Measurements from ENCODE around the gene PI4KA.
"Not testable (repeated sequence)": the region's sequence is repeated elsewhere in the genome, so short reads cannot be mapped to it uniquely, and the experiment has no call there.

The PI4KA gene

GRCh38 chr22:20746431-20747189 lies 112.0 kb downstream of the PI4KA start:
- DNase-seq = no peak

GRCh38 chr22:20745119-20745518 lies 113.5 kb downstream of the PI4KA start:
- no peak for DNase-seq

- DNase-seq = no peak
These were observed 114.2 kb downstream of the PI4KA start for GRCh38 chr22:20744456-20744855.

- no peak for DNase-seq
These were observed 115.8 kb downstream of the PI4KA start for GRCh38 chr22:20742764-20743163.

- DNase-seq = peak; percentile 65
These were observed 116.7 kb downstream of the PI4KA start for GRCh38 chr22:20741634-20742581.

DNA sequence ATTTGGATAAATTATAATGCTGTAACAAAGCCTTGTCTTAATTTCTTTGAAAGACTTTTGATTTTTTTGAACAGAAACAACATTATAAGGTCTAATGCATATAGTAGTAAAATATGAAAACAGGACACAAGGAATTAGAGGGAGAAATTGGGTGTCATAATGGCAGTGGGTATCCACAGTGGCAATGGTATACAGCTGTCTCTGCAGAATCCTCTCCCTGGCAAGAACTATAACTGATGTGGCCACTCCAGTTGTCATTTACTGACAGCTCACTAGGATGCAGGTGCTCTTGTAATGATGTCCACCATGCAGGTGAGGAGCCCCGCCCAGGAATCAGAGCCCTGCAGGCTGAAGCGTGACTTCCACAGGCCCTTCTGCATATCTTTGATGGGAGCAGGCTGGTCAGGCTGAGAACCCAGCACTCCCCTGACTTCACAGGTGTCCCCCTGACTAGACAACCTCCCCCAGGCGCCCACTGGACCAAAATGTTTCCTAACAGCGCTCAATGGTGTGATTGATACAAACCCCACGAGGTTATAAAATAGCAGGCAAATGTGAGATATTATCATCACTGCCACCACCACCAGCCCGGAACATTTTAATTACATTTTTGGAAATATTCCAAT lies 117.5 kb downstream of the PI4KA start:
- DNase-seq = no peak

- peak; percentile 9 for DNase-seq
These were observed 118.2 kb downstream of the PI4KA start for GRCh38 chr22:20740222-20740951.

- no peak for DNase-seq
These were observed 120.1 kb downstream of the PI4KA start for GRCh38 chr22:20738394-20739089.

- not testable (repeated sequence) for DNase-seq
These were observed 121.7 kb downstream of the PI4KA start for GRCh38 chr22:20736891-20737290.

DNA sequence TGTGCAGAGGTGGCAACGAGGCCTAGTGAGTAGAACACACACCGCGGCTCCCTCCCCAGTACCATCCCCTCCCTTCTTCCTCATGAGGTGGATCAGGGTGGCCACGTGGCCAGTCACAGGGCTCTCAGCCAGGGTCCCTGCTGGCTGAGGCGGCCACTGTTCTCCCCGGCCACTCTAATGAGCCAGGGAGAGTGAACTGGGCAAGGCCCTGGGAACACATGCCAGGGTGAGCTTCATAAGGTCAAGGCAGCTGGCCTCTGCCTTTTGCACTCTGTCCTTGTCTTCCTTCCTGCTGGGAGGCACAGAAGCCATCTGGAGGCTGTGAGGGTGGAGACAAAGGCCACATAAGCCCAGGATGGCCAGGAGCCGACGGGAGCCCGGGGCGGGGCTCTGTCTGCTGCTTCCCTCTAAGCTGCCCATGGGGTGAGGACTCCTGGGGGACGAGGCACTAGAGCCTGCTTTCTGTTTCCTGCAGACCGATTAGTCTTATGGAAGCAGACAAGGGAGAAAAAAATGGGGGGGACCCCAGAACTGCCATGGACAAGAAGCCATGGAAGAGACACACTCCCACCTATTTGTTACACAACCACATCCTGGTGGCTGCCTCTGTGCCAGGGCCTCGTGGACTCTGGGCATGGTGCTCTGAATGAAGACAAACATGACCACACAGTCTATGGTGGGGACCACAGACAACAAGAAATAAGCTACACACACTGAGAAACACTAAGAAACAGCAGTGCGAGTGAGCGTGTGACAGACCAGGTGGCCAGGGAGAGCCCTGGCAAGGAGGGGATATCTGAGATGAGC lies 123.1 kb downstream of the PI4KA start:
- not testable (repeated sequence) for DNase-seq

DNA sequence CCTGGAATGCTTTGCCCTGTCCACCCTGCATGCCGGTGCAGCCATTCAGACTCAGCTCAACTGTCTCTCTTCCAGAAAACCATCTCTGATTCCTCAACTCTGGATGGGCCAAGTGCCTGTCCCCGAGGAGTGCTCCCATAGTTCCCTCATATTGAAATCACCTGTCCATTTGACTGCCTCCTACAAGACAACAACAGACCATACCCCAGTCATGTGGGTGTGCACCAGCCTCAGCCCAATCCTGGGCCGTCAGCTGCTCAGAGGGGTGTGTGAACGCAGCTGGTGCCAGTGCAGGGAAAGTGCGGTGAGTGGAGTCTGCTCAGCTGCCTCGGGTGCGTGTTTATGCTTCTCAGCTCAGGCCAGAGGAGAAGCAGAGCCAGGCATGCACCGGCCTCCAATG lies 126.2 kb downstream of the PI4KA start:
- not testable (repeated sequence) for DNase-seq

- no peak for DNase-seq
These were observed 129.4 kb downstream of the PI4KA start for GRCh38 chr22:20729194-20729593.

DNA sequence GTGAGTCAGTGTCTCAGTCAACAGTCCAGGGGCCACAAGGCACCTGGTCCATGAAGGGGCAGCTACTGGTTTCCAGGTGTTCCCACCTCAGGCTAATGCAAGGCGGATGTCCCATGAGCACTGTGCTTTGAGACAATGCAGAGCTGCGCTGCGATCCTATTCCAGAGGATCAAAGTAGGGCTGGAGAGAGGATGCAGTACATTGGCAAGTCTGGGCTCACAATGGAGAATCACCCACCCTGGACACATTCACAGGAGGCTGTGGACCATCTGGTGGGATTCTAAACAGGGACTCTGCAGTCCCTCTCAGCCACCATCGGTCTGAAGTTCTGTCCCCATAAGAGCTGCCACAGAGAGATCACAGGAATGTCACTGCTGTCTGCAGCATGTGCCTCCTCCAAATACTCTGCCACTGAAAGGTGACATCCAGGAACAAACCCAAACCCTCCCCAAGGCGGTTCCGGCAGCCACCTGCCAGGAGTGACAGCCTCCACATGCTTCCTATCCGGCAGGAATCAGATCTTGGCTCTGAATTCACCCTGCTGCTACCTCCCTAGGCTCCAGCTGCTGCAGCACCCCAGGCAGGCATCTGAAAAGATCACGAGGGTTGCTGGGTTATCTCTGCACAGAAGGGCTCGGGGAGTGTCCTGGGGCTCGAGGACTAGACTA lies 130.0 kb downstream of the PI4KA start:
- DNase-seq = peak; percentile 30

GRCh38 chr22:20727118-20728015 lies 131.2 kb downstream of the PI4KA start:
- no peak for DNase-seq

DNA sequence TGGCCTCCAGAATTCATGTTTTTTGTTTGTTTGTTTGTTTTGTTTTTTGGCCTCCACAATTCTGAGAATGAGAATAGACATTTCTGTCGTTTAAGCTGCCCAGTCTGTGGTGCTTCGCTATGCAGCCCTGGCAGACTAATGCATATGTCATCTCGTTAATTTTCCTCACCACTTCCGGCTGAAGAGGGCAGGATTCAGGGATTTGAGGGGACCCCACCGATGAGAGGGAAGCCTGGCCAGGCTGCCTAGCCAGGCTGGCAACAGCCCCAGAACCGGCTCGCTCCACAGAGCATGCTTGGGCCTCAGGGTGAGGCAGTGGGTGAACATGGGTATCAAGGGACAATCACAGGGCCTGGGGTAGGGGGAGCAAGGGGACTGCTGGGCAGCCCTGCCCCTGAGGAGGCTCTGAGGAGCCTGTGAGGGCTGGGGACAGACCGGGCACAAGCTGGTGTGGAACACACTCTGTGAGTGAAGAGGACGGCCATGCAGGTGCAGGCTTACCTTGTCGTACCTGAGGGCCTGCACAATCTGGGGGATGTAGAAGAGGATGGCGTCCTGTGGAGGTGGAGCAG lies 132.5 kb downstream of the PI4KA start:
- DNase-seq = no peak

DNA sequence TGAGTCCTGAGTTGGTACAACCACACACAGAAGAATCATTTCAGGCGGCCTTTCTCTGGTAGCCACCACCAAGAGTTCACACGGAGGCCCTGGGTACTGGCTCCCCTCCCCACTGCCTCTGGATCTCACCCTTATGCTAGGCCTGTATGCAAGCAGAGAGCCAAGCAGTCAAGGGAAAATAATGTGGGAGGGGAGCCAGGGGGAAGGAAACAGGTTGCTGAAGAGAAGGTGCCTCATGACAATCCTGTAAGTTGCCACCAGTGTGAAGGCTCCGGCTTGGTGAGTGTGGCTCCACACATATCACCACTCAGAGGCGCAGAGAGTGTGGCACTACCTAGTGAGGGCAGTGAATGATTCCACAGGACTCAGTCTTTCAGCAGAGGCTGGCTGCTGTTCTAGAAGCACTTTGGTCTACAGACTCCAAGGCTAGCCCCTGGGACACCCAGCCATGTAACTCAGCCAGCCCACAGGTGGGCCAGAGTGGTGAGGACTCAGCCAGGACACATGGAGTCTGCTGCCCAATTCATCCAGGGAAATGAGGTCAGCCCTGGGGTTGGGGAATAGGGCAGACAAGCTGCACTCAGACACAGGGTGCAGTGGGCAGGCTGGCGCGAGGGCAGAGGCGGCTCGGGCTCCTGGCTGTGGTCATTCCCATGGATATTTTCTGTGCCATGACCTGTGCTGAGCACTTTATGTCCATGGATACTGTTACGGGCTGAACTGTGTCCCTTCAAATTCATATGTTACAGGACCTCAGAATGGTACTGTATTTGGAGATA lies 133.7 kb downstream of the PI4KA start:
- DNase-seq = peak; percentile 26

- DNase-seq = no peak
These were observed 137.0 kb downstream of the PI4KA start for GRCh38 chr22:20721409-20722218.
